Stimulated activated CD8-positive, alpha-beta memory T cell treated with anti-CD3 and anti-CD28 coated beads, Interleukin-4, amount 100 ng/mL, for 48 hours (primary cell): Measurements from ENCODE around the gene KATNIP.
"Not testable (repeated sequence)": the region's sequence is repeated elsewhere in the genome, so short reads cannot be mapped to it uniquely, and the experiment has no call there.

ENCODE experiments used
- DNase-seq: peaks from one replicate; pipeline ENCODE4 v3.0.0-alpha.2; 2020

The KATNIP gene

GRCh38 chr16:27539120-27539519, 10.8 kb upstream of the KATNIP start:
- DNase-seq, result no peak

GRCh38 chr16:27539636-27540035, 10.3 kb upstream of the KATNIP start:
- no peak for DNase-seq

- no peak for DNase-seq
Observed at GRCh38 chr16:27543801-27544200, 6.1 kb upstream of the KATNIP start.

- DNase-seq, result no peak
Observed at GRCh38 chr16:27544671-27545070, 5.3 kb upstream of the KATNIP start.

- no peak for DNase-seq
Observed at GRCh38 chr16:27547134-27547533, 2.8 kb upstream of the KATNIP start.

GRCh38 chr16:27547851-27548250, 2.1 kb upstream of the KATNIP start:
- no peak for DNase-seq

GRCh38 chr16:27549464-27549745, 539 bp upstream of the KATNIP start:
- DNase-seq, result peak; percentile 47

- DNase-seq, result no peak
Observed at GRCh38 chr16:27550582-27550920, 607 bp downstream of the KATNIP start.

- DNase-seq, result no peak
Observed at GRCh38 chr16:27551036-27551435, 1.1 kb downstream of the KATNIP start.

GRCh38 chr16:27556471-27556870, 6.5 kb downstream of the KATNIP start:
- no peak for DNase-seq

GRCh38 chr16:27558434-27558833, 8.5 kb downstream of the KATNIP start:
- DNase-seq, result no peak

GRCh38 chr16:27558932-27559331, 9.0 kb downstream of the KATNIP start:
- no peak for DNase-seq

- DNase-seq, result no peak
Observed at GRCh38 chr16:27561216-27561615, 11.3 kb downstream of the KATNIP start.

- no peak for DNase-seq
Observed at GRCh38 chr16:27564224-27564623, 14.3 kb downstream of the KATNIP start.

- no peak for DNase-seq
Observed at GRCh38 chr16:27566417-27566816, 16.5 kb downstream of the KATNIP start.

- no peak for DNase-seq
Observed at GRCh38 chr16:27568077-27568476, 18.1 kb downstream of the KATNIP start.

- not testable (repeated sequence) for DNase-seq
Observed at GRCh38 chr16:27570986-27571385, 21.0 kb downstream of the KATNIP start.

- DNase-seq, result no peak
Observed at GRCh38 chr16:27571433-27572326, 21.7 kb downstream of the KATNIP start.

- no peak for DNase-seq
Observed at GRCh38 chr16:27572711-27573110, 22.8 kb downstream of the KATNIP start.

GRCh38 chr16:27576729-27577128, 26.8 kb downstream of the KATNIP start:
- no peak for DNase-seq

- no peak for DNase-seq
Observed at GRCh38 chr16:27579087-27579980, 29.4 kb downstream of the KATNIP start.

GRCh38 chr16:27582883-27583282, 32.9 kb downstream of the KATNIP start:
- no peak for DNase-seq

- no peak for DNase-seq
Observed at GRCh38 chr16:27583634-27584033, 33.7 kb downstream of the KATNIP start.

- DNase-seq, result no peak
Observed at GRCh38 chr16:27585200-27585599, 35.3 kb downstream of the KATNIP start.
